ENCODE data around the gene SOX18. TPM values are rescaled to one million over a fixed set of nuclear protein-coding genes. Genes with fewer than 3 reads are reported as not detected.
A peak's percentile ranks its signal among the peaks of the same experiment; 100 is the strongest.

Gene SOX18
- total RNA-seq, 1 experiment from 2014 or later: 0.30 TPM

- no peak overlapping the region for H3K27ac ChIP-seq (ENCODE audit: low read depth, low read length, poor library complexity, severe bottlenecking)
- H3K36me3 ChIP-seq (ENCODE audit: insufficient read depth, low read length, poor library complexity, severe bottlenecking): peaks cover 6% of the 10 kb centered on the region
- no peaks in the 10 kb centered on the region for H3K4me1 ChIP-seq (ENCODE audit: insufficient read depth, low read length, poor library complexity, severe bottlenecking)
- no TSS peak for BruUV-seq (replicated peaks)
- POLR2A ChIA-PET (ENCODE audit: low non-redundant PET): no interaction called here
- TF ChIP-seq EZH2 (IDR thresholded peaks at IDR 0.05; ENCODE audit: borderline replicate concordance, low read depth, low read length, poor library complexity, severe bottlenecking) (no peak), CTCF (conservative IDR thresholded peaks at IDR 0.05; ENCODE audit: low read depth, low read length) (peak; percentile 63)
- H3K9me3 ChIP-seq (ENCODE audit: low read depth, low read length, poor library complexity, severe bottlenecking): no peaks in the 10 kb centered on the region
- CTCF ChIA-PET: interaction anchor here (0.6 kb wide), 1 partner anchor 89 kb away, joined by 3 read pairs; no protein-coding TSS in a partner anchor
- H3K4me3 ChIP-seq (ENCODE audit: low read depth, low read length, poor library complexity, severe bottlenecking): no peak overlapping the region
- DNase-seq (ENCODE audit: low spot score): no peak
- intact Hi-C loops (cut with micrococcal nuclease; ENCODE audit: unreplicated experiment): no loop called here
- H3K27me3 ChIP-seq (replicated peaks; ENCODE audit: insufficient read depth, low read depth, low read length, poor library complexity): no peaks in the 10 kb centered on the region
These were observed 20.3 kb upstream of the SOX18 start for GRCh38 chr20:64069614-64070243.

- Histone ChIP-seq H3K4me1 (ENCODE audit: insufficient read depth, low read length, poor library complexity, severe bottlenecking) (peaks cover 4% of the 10 kb centered on the region), H3K27ac (ENCODE audit: low read depth, low read length, poor library complexity, severe bottlenecking) (no peak overlapping the region), H3K36me3 (ENCODE audit: insufficient read depth, low read length, poor library complexity, severe bottlenecking) (peaks cover 6% of the 10 kb centered on the region), H3K4me3 (ENCODE audit: low read depth, low read length, poor library complexity, severe bottlenecking) (no peak overlapping the region), H3K9me3 (ENCODE audit: low read depth, low read length, poor library complexity, severe bottlenecking) (no peaks in the 10 kb centered on the region), H3K27me3 (replicated peaks; ENCODE audit: insufficient read depth, low read depth, low read length, poor library complexity) (no peaks in the 10 kb centered on the region)
- CTCF ChIA-PET: interaction anchor here (0.6 kb wide), 1 partner anchor 89 kb away, joined by 3 read pairs; no protein-coding TSS in a partner anchor
- TF ChIP-seq EZH2 (IDR thresholded peaks at IDR 0.05; ENCODE audit: borderline replicate concordance, low read depth, low read length, poor library complexity, severe bottlenecking) (no peak), CTCF (conservative IDR thresholded peaks at IDR 0.05; ENCODE audit: low read depth, low read length) (no peak)
- no TSS peak for BruUV-seq (replicated peaks)
- POLR2A ChIA-PET (ENCODE audit: low non-redundant PET): no interaction called here
- no peak for DNase-seq (ENCODE audit: low spot score)
- intact Hi-C loops (cut with micrococcal nuclease; ENCODE audit: unreplicated experiment): no loop called here
These were observed 19.8 kb upstream of the SOX18 start for GRCh38 chr20:64069209-64069613.

- H3K4me1 ChIP-seq (ENCODE audit: insufficient read depth, low read length, poor library complexity, severe bottlenecking): peaks cover 10% of the 10 kb centered on the region
- CTCF ChIA-PET: no interaction called here
- intact Hi-C loops (cut with micrococcal nuclease; ENCODE audit: unreplicated experiment): no loop called here
- no TSS peak for BruUV-seq (replicated peaks)
- H3K27me3 ChIP-seq (replicated peaks; ENCODE audit: insufficient read depth, low read depth, low read length, poor library complexity): no peaks in the 10 kb centered on the region
- POLR2A ChIA-PET (ENCODE audit: low non-redundant PET): no interaction called here
- H3K4me3 ChIP-seq (ENCODE audit: low read depth, low read length, poor library complexity, severe bottlenecking): no peak overlapping the region
- no peak for DNase-seq (ENCODE audit: low spot score)
- peaks cover 6% of the 10 kb centered on the region for H3K36me3 ChIP-seq (ENCODE audit: insufficient read depth, low read length, poor library complexity, severe bottlenecking)
- no peak for TF ChIP-seq EZH2 (IDR thresholded peaks at IDR 0.05; ENCODE audit: borderline replicate concordance, low read depth, low read length, poor library complexity, severe bottlenecking)
- no peak for TF ChIP-seq CTCF (conservative IDR thresholded peaks at IDR 0.05; ENCODE audit: low read depth, low read length)
- H3K9me3 ChIP-seq (ENCODE audit: low read depth, low read length, poor library complexity, severe bottlenecking): no peaks in the 10 kb centered on the region
- no peak overlapping the region for H3K27ac ChIP-seq (ENCODE audit: low read depth, low read length, poor library complexity, severe bottlenecking)
These were observed 19.2 kb upstream of the SOX18 start for GRCh38 chr20:64068386-64069208.
